IPS-NIHi7 (cell line): Measurements from ENCODE around the gene ZFPL1.

ENCODE experiments used
- DNase-seq: peaks from one replicate; pipeline ENCODE4 v3.0.0; 2012; ENCODE audit warnings: mixed read lengths; ENCODE audit errors: extremely low spot score

Gene ZFPL1

DNA sequence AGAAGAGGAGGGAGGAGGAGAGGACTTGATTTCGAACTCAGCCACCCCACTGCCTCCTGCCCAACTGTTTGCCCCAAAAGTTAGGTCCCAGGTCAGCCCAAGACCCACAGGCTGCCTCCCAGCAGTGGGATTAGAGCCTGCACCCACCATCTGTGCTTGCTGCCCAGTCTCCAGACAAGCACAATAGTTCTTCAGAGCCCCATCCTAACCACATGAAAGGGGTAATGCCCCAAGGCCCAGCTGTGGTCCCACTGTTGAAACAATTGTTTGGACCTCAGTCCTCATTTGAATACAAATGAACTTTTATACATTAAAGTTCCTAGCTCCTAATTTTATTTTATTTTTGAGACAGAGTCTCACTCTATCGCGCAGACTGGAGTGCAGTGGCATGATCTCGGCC lies 6.6 kb downstream of the ZFPL1 start:
- DNase-seq = no peak

DNA sequence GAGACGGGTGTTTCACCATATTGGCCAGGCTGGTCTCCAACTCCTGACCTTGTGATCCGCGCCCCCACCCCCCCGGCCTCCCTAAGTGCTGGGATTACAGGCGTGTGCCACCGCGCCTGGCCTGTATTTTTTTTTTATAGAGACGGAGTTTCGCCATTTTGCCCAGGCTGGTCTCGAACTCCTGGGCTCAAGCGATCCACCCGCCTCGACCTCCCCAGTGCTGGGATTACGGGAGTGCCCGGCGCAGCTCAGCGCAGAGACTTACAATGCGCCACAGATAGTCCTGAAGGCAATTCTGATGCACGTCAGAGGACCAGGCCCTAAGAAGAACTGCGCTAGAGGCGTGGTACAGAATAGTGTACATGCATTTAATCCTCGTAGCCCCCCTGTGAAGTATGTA lies 11.4 kb downstream of the ZFPL1 start:
- no peak for DNase-seq

DNA sequence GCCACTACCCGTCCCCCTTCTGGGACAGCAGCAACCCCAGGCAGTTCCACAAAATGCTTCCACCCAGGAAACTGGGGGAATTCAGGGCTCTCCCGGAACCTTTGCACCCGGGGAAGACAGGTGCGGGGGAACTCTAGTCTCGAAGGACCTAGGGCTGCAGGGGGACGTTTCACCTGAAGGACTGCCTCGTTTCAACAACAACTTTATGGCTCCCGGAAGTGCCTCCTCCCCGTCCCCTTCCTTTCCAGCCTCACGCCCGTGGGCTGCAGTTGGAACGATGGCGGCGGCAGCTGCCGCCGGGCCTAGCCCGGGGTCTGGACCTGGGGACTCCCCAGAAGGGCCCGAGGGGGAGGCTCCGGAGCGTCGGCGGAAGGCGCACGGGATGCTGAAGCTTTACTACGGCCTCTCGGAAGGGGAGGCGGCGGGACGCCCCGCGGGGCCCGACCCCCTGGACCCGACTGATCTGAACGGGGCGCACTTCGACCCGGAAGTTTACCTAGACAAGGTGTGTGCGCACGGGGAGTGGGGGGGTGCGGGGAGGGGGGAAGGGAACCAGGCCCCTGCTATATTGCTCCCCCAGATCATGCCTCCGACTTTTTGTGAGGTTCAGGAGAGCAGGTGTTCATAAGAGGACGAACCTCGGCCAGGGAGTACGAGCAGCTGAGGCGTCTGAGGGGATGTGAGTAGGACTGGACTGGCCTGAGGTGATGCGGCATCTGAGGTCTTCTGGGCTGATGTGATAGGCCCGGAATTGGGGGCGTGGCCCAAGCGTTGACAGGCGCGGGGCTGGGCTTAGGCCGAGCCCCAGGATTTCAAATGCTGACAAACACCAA lies 12.2 kb downstream of the ZFPL1 start, which contains the start of gene VPS51:
TSS of gene VPS51 (plus strand) at position 241 of the 833 bp plus-strand sequence. CDS start at position 278, 37 bp downstream.
- peak; percentile 94 for DNase-seq

DNA sequence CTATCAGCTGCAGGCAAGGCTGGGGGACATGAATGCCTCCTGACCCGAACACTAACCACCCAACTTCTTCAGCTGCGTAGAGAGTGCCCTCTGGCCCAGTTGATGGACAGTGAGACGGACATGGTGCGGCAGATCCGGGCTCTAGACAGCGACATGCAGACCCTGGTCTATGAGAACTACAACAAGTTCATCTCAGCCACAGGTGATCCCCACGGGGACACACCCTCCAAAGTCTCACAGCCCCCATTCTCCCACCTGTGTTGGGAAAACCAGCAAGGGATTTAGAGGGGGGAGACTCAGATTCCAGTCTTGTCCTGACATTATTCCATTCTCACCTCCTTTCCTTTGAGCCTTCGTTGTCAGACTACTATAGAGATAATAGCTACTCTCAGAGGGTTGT lies 12.9 kb downstream of the ZFPL1 start:
- no peak for DNase-seq

DNA sequence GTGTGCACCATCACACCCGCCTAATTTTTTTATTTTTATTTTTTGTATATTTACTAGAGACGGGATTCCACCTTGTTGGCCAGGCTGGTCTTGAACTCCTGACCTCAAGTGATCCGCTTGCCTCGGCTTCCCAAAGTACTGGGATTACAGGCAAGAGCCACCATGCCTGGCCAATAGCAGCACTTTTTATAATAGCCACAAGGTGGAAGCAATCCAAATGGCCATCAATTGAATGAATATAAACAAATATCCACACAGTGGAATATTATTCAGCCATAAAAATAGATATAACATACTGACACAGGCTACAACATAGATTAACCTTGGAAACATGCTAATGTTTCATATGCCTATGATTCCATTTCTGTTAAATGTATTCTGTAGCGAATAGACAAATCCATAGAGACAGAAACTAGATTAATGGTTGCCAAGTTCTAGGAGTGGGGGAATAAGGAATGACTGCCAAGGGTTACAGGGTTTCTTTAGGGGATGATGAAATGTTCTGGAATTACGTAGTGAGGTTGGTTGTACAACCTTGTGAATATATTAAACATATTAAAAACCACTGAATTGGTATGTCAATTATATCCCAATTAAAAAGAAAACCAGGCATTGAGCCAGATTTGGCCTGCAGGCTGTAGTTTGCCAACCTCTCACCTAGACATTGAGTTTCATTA lies 16.8 kb downstream of the ZFPL1 start:
- no peak for DNase-seq

DNA sequence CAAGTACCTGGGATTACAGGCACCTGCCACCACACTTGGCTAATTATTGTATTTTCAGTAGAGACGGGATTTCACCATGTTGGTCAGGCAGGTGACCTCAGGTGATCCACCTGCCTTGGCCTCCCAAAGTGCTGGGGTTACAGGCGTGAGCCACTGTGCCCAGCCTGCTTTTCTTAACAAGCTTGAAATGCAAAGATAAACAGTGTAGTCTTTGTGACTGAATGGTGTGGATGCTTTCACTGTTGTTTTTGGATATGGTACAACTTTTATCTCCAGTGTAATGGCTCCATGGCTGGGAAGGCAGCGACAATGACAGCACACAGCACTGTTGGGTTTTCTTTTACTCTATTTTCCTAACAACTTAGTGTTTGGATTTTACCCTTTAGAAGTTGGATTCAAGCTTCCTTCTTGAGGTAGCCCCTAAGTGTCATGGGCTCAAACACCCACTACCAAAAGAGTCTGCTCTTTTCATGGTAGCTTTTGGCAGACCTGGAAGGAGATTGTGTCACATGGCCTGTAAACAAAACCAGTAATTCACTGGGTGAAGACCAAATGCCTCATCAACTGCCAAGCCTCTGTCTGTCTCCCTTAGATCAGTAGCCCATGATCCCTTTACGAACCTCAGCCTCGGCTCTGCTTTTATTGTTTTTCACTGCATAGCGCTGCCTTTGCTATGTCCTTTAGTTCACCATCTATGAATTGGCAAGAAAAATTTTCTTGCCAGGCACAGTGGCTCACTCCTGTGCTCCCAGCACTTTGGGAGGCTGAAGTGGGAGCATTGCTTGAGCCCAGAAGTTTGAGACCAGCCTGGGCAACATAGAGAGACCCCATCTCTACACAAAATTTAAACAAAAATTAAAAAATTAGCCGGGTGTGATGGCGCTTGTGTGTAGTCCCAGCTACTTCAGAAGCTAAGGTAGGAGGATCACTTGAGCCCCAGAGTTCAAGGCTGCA lies 18.4 kb downstream of the ZFPL1 start:
- no peak for DNase-seq

DNA sequence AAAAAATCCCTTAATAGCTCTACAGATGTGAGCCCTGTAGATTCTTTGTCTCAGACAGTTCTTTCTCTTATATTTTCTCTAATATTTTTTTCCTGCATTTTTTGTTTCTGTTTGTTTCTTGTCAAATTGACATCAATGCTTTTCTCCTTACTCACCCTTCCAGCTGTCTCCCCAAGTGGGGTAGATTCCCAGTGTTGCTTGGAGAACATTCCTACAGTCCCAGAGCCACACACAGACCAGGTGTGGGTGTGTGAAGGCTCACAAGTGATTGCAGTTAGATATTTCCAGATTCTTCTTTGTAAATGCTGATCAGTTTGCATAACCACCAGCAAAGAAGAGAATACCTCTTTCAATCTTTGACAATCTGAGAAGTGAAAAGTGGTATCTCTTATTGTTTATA lies 19.5 kb downstream of the ZFPL1 start:
- no peak for DNase-seq

DNA sequence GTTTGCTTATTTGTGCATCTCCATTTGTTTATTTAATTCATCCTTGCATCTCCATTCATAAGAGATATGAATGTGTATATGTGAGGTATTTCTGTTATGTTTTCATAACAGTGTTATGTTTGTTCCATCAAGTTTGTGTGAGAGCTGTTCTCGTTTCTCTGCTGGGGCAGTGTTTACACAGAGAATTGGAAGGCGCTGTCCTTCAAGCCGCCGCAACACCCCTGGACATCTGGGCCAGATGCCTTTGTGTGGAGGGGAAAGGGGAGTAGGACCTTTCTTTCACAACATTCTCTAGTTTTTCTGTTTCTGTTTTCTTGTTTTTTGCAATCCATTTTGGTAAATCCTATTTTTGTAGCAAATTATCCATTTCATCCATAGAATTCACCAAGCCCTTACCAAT lies 20.6 kb downstream of the ZFPL1 start:
- DNase-seq = no peak

DNA sequence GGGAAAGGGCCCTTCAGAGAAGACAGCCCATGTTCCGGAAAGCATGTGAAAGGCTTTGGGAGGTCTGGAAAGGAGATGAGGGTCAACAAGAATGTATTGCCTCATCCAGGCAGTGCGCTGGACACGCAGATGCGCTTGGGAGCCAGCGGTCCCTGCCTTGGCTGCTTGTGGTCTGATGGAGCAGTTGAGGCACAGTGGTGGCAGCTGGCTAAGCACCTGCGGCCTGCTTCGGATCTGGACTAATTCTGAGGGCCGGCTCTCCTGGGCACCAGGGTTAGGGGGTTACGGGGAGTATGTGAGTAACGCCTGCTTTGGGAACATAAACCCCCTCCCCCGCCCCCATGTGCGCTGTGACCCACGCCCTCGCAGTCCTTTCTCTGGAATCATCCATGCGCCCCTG lies 23.1 kb downstream of the ZFPL1 start:
- no peak for DNase-seq

DNA sequence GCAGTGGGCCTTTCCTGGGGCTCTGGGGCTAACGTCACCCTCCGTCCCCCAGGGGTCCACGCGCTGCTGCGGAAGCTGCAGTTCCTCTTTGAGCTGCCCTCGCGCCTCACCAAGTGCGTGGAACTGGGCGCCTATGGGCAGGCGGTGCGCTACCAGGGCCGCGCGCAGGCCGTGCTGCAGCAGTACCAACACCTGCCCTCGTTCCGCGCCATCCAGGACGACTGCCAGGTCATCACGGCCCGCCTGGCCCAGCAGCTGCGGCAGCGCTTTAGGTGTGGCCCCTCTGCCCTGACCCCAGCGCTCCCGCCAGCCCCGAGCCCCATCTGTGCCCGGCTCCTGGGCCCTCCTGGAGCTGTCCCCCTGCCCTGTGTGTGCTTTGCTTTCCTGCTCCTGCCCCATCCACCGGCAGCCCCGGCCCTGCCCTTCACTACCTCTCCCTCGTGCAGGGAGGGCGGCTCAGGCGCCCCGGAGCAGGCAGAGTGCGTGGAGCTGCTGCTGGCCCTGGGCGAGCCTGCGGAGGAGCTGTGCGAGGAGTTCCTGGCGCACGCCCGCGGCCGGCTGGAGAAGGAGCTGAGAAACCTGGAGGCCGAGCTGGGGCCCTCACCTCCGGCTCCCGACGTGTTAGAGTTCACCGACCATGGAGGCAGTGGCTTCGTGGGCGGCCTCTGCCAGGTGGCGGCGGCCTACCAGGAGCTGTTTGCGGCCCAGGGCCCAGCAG lies 23.9 kb downstream of the ZFPL1 start:
- no peak for DNase-seq

DNA sequence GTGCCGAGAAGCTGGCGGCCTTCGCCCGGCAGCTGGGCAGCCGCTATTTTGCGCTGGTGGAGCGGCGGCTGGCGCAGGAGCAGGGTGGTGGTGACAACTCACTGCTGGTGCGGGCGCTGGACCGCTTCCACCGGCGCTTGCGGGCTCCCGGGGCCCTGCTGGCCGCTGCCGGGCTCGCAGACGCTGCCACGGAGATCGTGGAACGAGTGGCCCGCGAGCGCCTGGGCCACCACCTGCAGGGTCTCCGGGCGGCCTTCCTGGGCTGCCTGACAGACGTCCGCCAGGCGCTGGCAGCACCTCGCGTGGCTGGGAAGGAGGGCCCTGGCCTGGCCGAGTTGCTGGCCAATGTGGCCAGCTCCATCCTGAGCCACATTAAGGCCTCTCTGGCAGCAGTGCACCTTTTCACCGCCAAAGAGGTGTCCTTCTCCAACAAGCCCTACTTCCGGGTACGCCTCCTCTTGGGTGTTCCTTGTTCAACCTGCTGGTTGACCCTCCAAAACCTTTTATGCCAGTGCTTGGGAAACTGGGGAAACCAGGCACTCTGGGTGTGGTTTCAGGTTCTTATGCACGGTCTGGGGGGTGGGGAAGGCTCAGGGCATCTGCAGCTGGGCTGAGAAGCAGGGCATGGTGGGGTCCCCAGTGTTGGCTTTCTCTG lies 24.6 kb downstream of the ZFPL1 start:
- DNase-seq = no peak

DNA sequence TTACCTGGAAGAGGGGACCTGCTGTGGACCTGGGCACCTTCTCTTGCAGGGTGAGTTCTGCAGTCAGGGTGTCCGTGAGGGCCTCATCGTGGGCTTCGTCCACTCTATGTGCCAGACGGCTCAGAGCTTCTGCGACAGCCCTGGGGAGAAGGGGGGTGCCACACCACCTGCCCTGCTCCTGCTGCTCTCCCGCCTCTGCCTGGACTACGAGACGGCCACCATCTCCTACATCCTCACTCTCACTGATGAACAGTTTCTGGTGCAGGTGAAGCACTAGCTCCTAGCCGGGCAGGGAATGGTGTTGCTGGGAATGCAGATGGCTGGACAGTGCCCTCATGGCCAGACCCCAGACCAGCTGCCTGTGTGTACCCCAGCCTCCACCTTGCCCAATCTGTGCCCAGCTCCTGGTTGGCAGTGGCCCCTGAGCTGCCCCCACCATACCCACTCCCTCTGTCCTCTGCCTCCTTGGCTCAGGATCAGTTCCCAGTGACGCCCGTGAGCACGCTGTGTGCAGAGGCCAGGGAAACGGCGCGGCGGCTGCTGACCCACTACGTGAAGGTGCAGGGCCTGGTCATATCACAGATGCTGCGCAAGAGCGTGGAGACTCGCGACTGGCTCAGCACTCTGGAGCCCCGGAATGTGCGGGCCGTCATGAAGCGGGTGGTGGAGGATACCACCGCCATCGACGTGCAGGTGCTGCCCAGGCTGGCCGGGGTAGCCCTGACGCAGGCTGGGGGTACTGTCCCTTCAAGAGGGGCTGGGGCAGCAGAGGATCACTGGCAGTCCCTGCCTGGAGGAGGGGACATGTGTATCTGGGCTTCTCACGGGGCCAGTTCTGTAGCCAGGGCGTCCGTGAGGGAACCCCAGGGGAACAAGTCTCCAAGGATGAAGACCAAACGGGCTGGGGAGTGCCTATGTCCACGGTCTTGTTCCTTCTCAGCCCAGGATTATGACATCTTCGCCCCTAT lies 25.5 kb downstream of the ZFPL1 start:
- DNase-seq = no peak

DNA sequence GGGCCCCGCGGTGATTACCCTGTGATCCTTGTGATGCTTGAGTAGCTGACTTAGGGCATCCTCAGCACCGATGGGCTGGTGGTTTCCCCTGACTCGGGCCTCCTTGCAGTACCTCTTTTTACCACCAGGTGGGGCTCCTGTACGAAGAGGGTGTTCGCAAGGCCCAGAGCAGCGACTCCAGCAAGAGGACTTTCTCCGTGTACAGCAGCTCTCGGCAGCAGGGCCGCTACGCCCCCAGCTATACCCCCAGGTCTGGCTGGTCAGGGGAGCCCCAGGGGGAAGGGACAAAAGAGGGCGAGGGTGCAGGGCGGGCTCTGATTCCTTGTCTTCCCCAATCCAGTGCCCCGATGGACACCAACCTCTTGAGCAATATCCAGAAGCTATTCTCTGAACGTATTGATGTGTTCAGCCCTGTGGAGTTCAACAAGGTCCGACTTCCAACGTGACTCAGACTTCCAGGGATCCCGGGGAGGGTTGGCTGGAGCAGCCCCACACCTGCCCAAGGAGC lies 26.4 kb downstream of the ZFPL1 start:
- DNase-seq = peak; percentile 91

DNA sequence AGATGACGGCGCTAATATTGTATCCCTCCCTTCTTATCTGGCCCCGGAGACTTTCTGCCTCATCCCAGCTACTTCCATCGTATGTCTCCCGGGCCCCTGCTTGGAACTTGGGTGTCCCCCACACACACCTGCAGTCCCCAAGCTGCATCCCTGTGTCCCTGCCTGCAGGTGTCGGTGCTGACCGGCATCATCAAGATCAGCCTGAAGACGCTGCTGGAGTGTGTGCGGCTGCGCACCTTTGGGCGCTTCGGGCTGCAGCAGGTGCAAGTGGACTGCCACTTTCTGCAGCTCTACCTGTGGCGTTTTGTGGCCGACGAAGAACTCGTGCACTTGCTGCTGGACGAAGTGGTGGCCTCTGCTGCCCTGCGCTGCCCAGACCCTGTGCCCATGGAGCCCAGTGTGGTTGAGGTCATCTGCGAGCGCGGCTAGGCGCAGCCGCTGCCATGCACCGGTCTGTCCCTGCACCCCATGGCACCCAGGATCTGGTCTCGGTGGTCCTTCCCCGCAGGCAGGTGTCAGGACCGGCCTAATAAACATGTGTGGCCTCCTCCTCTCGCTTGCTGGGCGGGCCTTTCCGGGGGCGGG lies 27.2 kb downstream of the ZFPL1 start:
- DNase-seq = no peak

DNA sequence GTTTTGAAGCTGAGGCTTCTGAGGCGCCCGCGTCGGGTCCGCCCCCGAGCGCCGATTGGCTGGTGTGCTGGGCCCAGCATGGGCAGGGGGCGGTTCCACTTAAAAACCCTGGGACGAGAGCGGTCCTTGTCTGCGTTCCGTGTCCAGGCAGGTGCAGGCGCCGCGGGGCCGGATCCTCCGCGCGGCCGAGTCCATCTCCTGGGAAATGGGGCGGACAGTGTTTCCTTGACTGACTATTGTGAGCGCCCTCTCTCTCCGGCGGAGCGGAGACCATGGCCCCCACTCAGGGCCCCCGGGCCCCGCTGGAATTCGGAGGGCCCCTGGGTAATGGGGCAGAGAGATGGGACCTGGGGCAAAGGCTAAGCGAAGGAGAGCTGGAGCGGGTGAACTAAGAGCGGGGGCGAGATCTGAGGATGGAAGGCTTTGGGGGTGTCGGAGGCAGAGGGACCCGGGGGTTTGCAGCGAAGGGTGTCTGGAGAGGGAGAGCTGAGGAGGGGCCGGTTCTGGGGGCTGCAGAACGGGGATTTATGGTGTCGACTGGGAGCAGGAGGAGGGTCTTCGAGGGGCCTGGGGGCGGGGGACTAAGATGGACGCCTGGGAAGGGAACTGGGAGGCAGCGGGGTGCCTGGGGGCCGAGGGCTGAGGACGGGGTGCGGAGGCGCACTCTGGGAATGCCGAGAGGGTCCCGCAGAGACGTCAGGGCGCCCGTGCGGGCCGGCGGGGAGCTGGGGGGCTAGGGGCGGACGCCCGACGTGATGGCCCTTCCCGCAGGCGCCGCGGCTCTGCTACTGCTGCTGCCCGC lies 27.9 kb downstream of the ZFPL1 start, which contains the start of gene TM7SF2:
TSS of gene TM7SF2 (plus strand) at position 129 of the 802 bp plus-strand sequence. CDS start at position 273, 144 bp downstream.
- DNase-seq = peak; percentile 97

DNA sequence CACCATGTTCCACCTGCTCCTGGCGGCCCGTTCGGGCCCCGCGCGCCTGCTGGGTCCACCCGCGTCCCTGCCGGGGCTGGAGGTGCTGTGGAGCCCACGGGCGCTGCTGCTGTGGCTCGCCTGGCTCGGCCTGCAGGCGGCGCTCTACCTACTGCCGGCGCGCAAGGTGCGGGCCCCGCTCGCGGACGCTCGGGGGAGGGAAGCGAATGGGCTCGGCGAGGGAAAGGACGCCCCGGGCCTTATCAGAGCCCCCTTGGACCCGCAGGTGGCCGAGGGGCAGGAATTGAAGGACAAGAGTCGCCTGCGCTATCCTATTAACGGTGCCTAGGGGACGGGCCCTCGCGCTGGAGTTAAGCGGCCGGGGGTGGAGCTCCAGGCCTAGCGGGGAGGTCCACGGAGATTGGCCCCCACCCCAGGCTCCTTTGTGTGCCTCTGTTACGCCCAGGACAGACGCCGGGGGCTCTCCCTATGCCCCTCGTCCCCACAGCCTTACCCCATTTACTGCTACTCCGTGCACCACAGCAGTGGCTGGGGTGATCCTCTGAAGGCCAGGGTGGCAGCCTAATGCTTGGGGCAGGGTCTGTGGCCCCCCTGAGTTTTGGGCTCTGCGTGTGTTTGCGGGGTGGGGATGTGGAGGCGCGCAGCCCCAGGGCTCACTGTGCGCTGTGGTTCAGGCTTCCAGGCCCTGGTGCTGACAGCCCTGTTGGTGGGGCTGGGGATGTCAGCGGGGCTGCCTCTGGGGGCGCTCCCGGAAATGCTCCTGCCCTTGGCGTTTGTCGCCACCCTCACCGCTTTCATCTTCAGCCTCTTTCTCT lies 28.7 kb downstream of the ZFPL1 start:
- peak; percentile 68 for DNase-seq

DNA sequence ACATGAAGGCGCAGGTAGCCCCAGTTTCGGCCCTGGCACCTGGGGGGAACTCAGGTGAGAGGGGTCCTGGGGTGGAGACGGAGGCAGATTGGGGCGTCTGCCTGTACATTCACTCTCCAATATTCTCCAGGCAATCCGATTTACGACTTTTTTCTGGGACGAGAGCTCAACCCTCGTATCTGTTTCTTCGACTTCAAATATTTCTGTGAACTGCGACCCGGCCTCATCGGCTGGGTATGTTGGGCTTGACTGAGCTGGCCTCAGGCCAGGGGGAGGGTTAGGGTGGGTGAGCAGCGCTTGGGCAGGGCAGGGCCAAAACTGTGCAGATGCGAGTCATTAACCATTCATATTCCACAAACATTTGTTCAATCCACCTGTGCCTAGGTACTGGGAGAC lies 29.3 kb downstream of the ZFPL1 start:
- no peak for DNase-seq
